ENCODE results near the gene CLEC4M. TPM values are rescaled to one million over a fixed set of nuclear protein-coding genes. Genes with fewer than 3 reads are reported as not detected.

Gene CLEC4M
- total RNA-seq, 2 donors from 2014 or later: not detected

DNA sequence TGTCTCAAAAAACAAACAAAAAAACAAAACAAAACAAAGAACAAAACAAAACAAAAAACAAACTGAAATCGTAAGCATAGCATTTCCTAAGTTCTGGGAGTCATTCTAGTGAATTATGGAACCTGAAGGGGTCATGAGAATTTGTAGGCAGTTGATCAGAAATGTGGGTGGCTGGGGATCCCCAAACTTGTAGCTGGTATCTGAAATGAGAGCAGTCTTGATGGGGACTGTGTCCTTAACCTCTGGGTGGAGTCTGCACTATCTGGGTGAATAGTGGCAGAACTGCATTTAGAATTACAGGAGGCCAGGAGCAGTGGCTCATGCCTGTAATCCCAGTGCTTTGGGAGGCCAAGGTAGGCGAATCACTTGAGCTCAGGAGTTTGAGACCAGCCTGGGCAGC lies 37.3 kb upstream of the CLEC4M start:
- TF ChIP-seq, protein P1, sequence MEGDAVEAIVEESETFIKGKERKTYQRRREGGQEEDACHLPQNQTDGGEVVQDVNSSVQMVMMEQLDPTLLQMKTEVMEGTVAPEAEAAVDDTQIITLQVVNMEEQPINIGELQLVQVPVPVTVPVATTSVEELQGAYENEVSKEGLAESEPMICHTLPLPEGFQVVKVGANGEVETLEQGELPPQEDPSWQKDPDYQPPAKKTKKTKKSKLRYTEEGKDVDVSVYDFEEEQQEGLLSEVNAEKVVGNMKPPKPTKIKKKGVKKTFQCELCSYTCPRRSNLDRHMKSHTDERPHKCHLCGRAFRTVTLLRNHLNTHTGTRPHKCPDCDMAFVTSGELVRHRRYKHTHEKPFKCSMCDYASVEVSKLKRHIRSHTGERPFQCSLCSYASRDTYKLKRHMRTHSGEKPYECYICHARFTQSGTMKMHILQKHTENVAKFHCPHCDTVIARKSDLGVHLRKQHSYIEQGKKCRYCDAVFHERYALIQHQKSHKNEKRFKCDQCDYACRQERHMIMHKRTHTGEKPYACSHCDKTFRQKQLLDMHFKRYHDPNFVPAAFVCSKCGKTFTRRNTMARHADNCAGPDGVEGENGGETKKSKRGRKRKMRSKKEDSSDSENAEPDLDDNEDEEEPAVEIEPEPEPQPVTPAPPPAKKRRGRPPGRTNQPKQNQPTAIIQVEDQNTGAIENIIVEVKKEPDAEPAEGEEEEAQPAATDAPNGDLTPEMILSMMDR (conservative IDR thresholded peaks at IDR 0.05): no peak
- Mint-ChIP-seq H3K4me3 (no peak overlapping the region), H3K27me3 (ENCODE audit: insufficient read depth) (peaks cover 72% of the 10 kb centered on the region), H3K27ac (no peak overlapping the region), H3K9me3 (no peaks in the 10 kb centered on the region), H3K4me1 (peaks cover 4% of the 10 kb centered on the region), H3K36me3 (ENCODE audit: low read depth) (no peaks in the 10 kb centered on the region)
- Histone ChIP-seq H3K27ac (ENCODE audit: low read depth, low read length) (no peak overlapping the region), H3K4me1 (ENCODE audit: control insufficient read depth, insufficient read depth, low read length) (no peaks in the 10 kb centered on the region), H3K4me3 (ENCODE audit: low read length) (no peak overlapping the region), H3K27me3 (ENCODE audit: control insufficient read depth, insufficient read depth, low read length, poor library complexity, severe bottlenecking) (peaks cover 46% of the 10 kb centered on the region), H3K9me3 (ENCODE audit: control insufficient read depth, low read length) (no peaks in the 10 kb centered on the region), H3K36me3 (ENCODE audit: control insufficient read depth, insufficient read depth, low read length) (no peaks in the 10 kb centered on the region), H3K9ac (ENCODE audit: extremely low read depth, low read length, poor library complexity, severe bottlenecking) (no peak overlapping the region)
- WGBS, 2 experiments (ENCODE audit: insufficient coverage in 1 of 2, insufficient read length in 1 of 2): 67 to 71% methylated on average over 1 to 2 of the region's 2 CpGs
- no peak for DNase-seq

DNA sequence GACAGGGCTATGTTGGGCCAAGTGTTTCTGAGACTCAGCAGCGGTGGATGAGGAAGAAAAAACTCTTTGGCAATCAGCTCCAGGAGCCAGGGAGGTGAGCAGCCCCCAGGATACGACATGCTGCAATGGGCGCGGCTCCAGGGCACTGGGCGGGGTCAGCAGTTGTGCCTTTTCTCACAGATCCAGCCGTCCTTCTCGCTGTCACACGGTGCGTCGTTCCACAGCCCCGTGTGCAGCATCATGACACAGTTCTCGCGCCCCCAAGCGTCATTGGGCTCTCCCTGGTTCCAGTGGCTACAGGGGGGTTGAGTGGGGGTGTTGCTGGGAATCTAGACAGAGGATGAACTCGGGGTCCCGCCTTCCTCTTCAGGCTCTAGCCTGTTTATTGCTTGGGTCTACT lies 33.8 kb upstream of the CLEC4M start:
- no peaks in the 10 kb centered on the region for H3K4me1 ChIP-seq (ENCODE audit: control insufficient read depth, insufficient read depth, low read length)
- no peak overlapping the region for H3K9ac ChIP-seq (ENCODE audit: extremely low read depth, low read length, poor library complexity, severe bottlenecking)
- no peak overlapping the region for H3K4me3 ChIP-seq (ENCODE audit: low read length)
- peaks cover 4% of the 10 kb centered on the region for H3K4me1 Mint-ChIP-seq
- H3K27me3 Mint-ChIP-seq (ENCODE audit: insufficient read depth): peaks cover 90% of the 10 kb centered on the region
- H3K9me3 Mint-ChIP-seq: no peaks in the 10 kb centered on the region
- WGBS, 2 experiments (ENCODE audit: insufficient coverage in 1 of 2, insufficient read length in 1 of 2): 42 to 63% methylated on average over 6 to 16 of the region's 16 CpGs
- H3K36me3 ChIP-seq (ENCODE audit: control insufficient read depth, insufficient read depth, low read length): no peaks in the 10 kb centered on the region
- H3K27ac Mint-ChIP-seq: no peak overlapping the region
- DNase-seq: peak; percentile 62
- H3K4me3 Mint-ChIP-seq: no peak overlapping the region
- H3K27me3 ChIP-seq (ENCODE audit: control insufficient read depth, insufficient read depth, low read length, poor library complexity, severe bottlenecking): peaks cover 79% of the 10 kb centered on the region
- TF ChIP-seq, protein P1 (conservative IDR thresholded peaks at IDR 0.05): no peak
- H3K27ac ChIP-seq (ENCODE audit: low read depth, low read length): no peak overlapping the region
- H3K36me3 Mint-ChIP-seq (ENCODE audit: low read depth): no peaks in the 10 kb centered on the region
- no peaks in the 10 kb centered on the region for H3K9me3 ChIP-seq (ENCODE audit: control insufficient read depth, low read length)

DNA sequence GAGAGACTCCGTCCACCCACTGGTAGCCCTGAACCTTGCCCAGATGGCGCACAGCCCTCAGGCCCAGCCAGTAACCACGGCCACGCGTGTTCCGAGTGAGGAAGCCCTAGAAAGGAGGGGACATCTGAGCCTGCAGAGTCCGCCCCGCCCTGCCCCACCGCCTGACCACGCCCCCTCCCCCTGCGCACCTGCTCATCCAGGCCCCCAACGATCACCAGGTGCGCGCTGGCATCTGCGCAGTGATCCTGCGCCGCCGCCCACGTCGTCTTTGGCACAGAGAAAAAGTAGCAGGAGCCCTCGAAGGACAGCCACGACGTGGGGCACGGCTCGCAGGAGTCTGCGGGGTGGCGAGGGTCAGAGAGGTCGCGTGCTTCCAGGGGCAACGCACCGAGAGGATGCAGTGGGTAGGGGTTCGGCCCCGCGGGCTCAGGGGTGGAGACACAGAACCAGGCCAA lies 33.2 kb upstream of the CLEC4M start:
- Histone ChIP-seq H3K9ac (ENCODE audit: extremely low read depth, low read length, poor library complexity, severe bottlenecking) (no peak overlapping the region), H3K27ac (ENCODE audit: low read depth, low read length) (no peak overlapping the region), H3K9me3 (ENCODE audit: control insufficient read depth, low read length) (no peaks in the 10 kb centered on the region), H3K4me1 (ENCODE audit: control insufficient read depth, insufficient read depth, low read length) (no peaks in the 10 kb centered on the region), H3K4me3 (ENCODE audit: low read length) (no peak overlapping the region), H3K36me3 (ENCODE audit: control insufficient read depth, insufficient read depth, low read length) (no peaks in the 10 kb centered on the region), H3K27me3 (ENCODE audit: control insufficient read depth, insufficient read depth, low read length, poor library complexity, severe bottlenecking) (peaks cover 85% of the 10 kb centered on the region)
- DNase-seq: peak; percentile 67
- peaks cover 4% of the 10 kb centered on the region for H3K4me1 Mint-ChIP-seq
- TF ChIP-seq, protein P1 (conservative IDR thresholded peaks at IDR 0.05): no peak
- WGBS, 2 experiments (ENCODE audit: insufficient coverage in 1 of 2, insufficient read length in 1 of 2): 32 to 43% methylated on average over 14 to 34 of the region's 34 CpGs
- H3K27me3 Mint-ChIP-seq (ENCODE audit: insufficient read depth): peaks cover 90% of the 10 kb centered on the region
- H3K4me3 Mint-ChIP-seq: peak overlapping the region; percentile 34
- no peaks in the 10 kb centered on the region for H3K36me3 Mint-ChIP-seq (ENCODE audit: low read depth)
- no peaks in the 10 kb centered on the region for H3K9me3 Mint-ChIP-seq
- H3K27ac Mint-ChIP-seq: no peak overlapping the region

All from endodermal cell (in vitro differentiated cells).